HG02763 (cell line): ENCODE results near the gene DAB2.
"Not testable (repeated sequence)": the region's sequence is repeated elsewhere in the genome, so short reads cannot be mapped to it uniquely, and the experiment has no call there.

Source experiments
- ATAC-seq: cut with Tn5 transposase; IDR thresholded peaks from one replicate; pipeline ENCODE4 v1.9.1; 2021; ENCODE audit warnings: mild to moderate bottlenecking, moderate library complexity; ENCODE audit not compliant: unreplicated experiment

DAB2 gene

DNA sequence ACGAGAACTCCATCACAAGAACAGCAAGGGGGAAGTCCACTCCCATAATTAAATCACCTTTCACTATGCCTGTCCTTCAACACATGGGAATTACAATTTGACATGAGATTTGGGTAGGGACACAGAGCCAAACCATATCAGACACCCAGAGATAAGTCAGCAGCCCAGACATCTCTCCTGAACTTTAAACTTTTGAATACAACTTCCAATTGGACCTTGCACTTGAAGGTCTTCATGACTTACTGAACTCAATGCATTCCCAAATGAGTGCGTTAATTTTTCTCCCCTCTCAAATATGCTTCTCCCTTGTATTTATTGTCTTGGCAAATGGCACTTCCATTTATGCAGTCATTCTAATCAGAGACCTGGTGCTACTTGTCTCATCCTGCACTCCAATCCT is 72.6 kb downstream of the DAB2 start:
- no peak for ATAC-seq

DNA sequence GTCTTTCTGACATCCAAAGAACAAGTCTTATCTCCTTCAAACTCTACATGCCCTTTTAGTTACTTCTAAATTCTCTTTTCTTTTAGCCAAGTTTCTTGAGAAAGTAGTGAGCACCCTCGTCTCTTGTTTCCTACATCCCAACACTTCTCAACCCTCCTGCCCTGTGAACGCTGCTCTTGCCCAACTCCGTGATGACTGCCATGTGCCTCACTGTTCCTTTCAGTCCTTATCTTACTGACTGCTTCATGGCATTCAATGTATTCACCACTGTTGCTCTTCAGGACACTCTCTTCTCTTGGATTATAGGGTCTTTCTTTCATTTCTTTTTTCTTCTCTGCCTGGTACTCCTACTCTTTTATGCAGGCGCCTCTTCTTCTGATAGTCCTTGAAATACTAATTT is 75.3 kb downstream of the DAB2 start:
- no peak for ATAC-seq

- no peak for ATAC-seq
Measured at GRCh38 chr5:39342460-39342859, 82.3 kb downstream of the DAB2 start.

DNA sequence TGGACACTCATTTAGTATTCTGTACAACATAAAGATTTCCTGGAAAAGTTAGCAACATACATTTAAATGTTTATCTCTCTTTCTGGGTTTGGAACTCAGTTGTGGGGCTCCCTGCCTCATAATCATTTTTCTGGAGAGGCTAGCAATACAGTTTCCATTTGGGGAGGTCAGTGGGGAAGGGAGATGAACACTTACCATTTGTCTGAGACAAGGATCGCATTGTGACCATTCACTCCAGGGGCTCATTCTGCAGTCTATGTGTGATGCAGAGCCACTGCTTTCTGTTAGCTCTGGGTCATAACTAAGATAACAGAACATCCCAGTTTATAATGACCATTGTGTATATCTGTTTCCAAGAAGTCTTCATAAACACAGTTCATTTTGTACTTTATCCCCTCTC is 82.9 kb downstream of the DAB2 start:
- no peak for ATAC-seq

DNA sequence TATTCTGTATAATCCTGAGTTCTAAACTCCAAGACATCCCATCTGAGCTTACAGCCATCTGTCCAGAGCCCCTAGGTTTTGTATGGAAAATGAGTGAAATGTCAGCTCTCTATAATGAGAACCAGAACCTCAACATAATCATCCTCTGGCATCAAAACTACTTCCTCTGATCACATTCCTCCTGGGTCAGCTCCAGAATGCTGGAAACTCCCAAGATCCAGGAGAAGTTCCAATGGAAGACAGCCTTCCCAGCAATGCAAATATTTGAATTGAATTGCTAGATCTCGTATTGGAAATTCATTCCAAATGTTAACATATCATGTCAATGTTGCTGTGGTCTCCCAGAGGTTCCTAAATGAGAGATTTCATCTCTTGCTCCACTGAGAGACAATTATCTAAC is 84.3 kb downstream of the DAB2 start:
- no peak for ATAC-seq

- no peak for ATAC-seq
Measured at GRCh38 chr5:39337252-39337915, 87.4 kb downstream of the DAB2 start.

GRCh38 chr5:39334296-39334695 is 90.5 kb downstream of the DAB2 start:
- ATAC-seq = not testable (repeated sequence)

DNA sequence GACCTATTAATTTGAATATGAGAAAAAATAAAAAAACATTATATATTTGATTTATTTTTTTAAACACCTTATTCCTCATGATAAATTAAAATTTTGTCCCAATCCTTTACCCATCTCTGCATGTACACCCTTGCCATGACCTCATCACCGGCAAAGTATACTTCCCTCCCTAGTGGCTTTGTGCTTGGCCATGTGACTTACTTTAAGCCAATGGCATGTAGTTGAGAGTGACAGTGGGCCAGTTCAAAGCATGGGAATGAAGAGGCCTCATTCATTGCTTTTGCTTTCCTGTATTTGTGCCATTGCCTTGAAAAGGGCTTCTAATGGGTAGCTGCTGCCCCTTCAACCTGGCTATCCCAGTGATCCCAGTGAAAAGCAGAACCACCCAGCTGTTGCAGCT is 91.7 kb downstream of the DAB2 start:
- no peak for ATAC-seq

GRCh38 chr5:39331861-39332381 is 92.9 kb downstream of the DAB2 start:
- ATAC-seq = no peak

DNA sequence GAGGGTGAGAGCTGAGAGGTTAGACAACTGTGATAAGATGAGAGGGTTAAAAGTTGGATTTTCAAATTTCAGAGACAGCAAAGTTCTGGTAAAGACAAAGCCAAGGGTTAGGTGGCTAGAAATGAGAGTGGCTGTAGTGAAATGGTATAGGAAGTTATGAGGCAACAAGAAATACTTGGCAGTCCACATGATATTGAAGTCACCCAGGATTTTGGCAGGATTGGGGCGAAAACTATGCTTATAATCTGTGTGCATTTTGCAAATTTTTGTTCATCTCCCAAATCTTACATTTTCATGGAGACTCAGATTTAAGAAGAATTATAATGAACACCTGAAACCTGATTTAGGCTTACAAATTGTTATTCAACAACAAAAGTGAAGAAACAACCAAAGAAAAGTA is 96.0 kb downstream of the DAB2 start:
- no peak for ATAC-seq

- ATAC-seq = no peak
Measured at GRCh38 chr5:39323542-39323941, 101.2 kb downstream of the DAB2 start.
